Measurements from ENCODE around the gene TM4SF5.

Gene TM4SF5

DNA sequence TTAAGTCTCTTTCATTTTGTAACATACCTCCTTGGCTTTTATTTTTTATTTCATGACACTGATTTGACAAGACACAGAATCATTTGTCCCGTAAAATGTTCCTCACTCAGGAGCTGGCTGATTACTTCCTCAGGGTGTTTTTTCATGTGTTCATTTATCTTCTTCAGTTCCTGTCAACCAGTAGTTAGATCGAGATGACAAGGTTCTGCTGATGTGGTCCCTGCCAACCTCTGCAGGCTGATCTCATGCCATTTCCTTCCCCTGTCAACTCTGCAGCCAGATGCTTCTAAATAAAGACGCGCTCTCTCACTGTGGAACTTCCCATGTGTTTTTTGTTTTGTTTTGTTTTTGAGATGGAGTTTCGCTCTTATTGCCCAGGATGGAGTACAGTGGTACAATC lies 23.8 kb upstream of the TM4SF5 start:
- no peak for DNase-seq (ENCODE audit: low read depth)

DNA sequence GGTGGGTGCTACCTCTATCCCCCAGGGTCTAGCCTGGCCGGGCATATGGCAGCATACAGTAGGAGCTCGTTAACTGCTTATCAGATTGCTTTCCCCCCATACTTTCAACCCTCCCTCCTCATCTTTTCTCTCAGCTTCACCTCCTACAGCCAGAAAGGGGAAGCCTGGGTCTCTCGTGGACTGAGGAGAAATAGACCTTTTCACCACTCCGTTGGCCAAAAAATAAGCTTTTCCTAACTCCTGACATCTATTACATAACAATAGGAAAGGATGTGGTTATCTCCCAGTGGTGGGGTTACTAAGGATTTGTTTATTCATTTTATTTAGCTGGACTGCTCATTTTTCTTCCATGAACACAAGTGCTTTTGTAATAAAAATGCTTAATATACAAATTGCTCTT lies 23.0 kb upstream of the TM4SF5 start:
- DNase-seq (ENCODE audit: low read depth) = no peak

DNA sequence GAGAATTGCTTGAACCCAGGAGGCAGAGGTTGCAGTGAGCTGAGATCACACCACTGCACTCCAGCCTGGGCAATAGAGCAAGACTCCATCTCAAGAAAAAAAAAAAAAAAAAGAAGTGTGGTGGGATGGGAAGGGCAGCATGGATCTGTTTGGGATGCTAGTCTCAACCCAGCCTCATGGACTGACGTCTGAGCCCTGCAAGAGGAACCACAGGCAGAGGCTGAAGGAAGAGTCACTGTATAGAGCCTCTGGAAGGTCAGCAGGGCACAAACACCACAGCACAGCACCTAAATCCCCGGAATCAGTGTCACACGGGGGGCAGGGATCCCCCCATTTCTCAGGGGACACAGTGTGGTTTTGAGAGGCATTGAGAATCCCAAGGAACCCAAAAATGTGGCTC lies 21.1 kb upstream of the TM4SF5 start:
- no peak for DNase-seq (ENCODE audit: low read depth)

- DNase-seq (ENCODE audit: low read depth) = no peak
Measured at GRCh38 chr17:4751932-4752331, 19.8 kb upstream of the TM4SF5 start.

- DNase-seq (ENCODE audit: low read depth) = no peak
Measured at GRCh38 chr17:4753392-4753791, 18.3 kb upstream of the TM4SF5 start.

DNA sequence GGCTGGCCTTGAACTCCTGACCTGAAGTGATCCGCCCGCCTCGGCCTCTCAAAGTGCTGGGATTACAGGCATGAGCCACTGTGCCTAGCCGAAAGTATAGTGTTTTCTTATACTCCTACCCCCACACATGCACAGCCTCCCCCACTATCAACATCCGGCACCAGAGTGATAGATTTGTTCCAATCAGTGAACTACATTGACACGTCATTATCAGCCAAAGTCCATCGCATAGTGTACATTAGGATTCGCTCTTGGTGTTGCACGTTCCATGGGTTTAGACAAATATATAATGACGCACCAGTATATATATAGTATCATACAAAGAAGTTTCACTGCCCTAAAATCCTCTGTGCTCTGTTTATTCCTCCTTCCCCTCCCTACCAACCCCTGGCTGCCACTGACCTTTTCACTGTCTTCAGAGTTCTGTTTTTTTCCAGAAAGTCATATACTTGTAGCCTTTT lies 11.9 kb upstream of the TM4SF5 start:
- no peak for DNase-seq (ENCODE audit: low read depth)

DNA sequence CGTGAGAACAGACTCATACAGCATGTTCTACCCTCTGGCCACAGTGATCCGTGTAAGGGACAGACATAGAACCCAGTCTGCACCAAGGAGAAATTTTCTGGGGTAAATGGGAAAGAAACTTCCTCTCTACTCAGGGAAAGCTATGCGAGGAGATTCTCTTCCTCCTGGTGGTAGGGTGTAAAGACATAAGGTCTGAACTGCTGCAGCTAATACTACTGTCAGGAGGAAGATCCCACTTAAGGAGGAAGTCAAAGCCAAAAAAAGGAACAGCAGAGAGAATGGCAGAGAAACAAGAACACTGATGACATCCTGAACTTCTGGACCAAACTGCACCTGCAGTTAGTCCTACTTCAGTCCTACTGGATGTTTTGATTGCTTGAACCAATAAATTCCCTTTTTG lies 7.1 kb upstream of the TM4SF5 start:
- DNase-seq (ENCODE audit: low read depth) = no peak

DNA sequence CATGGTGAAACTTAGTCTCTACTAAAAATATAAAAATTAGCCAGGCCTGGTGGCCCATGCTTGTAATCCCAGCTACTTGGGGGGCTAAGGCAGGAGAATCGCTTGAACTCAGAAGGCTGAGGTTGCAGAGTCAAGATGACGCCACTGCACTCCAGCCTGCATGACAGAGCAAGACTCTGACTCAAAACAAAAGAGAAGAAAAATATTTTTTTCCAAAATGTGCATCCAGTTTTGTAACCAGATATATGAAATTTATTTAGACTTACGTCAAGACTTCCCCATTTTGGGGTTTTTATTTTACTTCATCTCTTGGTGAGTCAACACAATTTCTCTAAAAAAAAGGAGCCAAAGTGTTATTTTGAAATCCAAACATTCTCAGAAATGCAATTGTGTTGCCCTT lies 5.5 kb upstream of the TM4SF5 start:
- no peak for DNase-seq (ENCODE audit: low read depth)

DNA sequence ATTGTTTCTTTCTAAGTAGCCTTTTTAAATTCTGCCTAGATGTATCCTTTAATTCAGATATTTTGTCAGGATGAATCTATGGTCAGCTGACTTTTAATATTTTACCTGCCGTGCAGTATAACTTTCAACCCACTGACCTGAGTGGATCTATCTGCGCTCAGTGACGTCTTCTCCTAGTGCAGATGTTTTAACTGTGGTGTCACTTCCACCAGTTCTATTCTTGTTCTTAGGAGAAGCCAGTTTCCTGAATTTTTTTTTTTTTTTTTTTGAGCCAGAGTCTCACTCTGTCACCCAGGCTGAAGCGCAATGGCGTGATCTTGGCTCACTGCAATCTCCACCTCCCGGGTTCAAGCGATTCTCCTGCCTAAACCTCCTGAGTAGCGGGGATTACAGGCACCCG lies 5.0 kb upstream of the TM4SF5 start:
- no peak for DNase-seq (ENCODE audit: low read depth)

DNA sequence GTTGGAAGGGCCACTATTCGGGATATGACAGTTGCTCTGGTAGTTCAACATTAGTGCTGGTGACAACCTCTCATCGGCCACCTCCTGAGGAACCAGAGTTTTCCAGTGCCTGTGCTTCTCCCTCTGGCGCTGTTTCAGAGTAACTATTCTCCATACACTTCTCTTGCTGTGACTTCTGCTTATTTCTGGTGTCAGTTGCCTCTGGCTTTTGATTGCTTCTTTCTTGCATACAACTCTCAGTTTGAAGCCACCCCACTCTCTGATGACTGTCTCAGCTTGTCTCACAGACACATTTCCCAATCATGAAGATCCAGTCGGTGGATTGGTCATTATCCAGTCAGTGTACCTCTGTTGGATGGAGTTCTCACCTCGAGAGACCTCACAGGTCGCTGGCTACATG lies 3.4 kb upstream of the TM4SF5 start:
- no peak for DNase-seq (ENCODE audit: low read depth)

- no peak for DNase-seq (ENCODE audit: low read depth)
Measured at GRCh38 chr17:4769628-4770027, 2.1 kb upstream of the TM4SF5 start.

DNA sequence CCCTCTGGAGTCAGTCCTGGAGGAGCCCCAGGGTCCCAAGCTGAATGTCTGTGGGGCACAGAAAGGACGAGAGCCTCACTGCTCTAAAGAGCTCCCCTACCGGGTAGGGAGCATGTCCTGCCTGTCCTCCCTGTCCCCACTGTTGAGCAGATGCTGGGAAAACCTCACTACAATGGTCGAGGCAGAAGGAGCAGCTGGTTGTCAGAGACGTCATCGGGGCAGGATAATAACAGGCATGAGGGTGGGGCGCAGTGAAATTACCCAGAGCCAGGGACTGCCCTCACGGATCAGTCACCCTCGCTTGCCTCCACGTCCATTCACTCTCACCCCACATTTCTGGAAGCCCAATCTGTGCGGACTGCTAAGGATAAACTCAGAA lies 538 bp downstream of the TM4SF5 start:
- DNase-seq (ENCODE audit: low read depth) = no peak

DNA sequence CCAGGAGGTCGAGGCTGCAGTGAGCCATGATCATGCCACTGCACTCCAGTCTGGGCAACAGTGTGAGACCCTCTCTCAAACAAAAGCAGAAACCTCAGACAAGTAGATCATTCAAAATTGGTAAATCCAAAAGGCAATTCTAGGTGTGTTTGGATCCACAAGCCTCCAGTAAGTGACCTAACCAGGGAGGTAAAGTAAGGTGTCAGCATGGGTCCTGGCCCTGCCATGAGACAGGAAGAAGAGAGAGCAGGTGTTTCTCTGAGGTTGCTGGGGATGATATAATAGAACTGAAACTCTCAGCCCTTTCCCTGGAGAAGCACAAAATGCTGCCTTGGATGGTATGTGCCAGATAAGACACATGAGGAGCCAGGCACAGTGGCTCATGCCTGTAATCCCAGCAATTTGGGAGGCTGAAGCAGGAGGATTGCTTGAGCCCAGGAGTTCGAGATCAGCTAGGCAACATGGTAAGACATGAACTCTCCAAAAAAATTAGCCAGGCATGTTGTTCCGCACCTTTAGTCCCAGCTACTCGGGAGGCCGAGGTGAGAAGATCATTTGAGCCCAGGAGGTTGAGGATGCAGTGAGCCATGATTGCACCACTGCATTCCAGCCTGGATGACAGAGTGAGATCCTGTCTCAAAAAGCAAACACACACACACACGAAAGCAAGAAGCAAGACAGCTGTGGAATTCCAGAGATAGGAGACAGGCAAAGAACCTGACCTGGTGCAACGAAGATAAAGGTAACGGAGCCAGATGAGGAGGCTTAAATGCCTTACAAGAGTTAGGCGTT lies 6.5 kb downstream of the TM4SF5 start:
- DNase-seq (ENCODE audit: low read depth) = no peak

DNA sequence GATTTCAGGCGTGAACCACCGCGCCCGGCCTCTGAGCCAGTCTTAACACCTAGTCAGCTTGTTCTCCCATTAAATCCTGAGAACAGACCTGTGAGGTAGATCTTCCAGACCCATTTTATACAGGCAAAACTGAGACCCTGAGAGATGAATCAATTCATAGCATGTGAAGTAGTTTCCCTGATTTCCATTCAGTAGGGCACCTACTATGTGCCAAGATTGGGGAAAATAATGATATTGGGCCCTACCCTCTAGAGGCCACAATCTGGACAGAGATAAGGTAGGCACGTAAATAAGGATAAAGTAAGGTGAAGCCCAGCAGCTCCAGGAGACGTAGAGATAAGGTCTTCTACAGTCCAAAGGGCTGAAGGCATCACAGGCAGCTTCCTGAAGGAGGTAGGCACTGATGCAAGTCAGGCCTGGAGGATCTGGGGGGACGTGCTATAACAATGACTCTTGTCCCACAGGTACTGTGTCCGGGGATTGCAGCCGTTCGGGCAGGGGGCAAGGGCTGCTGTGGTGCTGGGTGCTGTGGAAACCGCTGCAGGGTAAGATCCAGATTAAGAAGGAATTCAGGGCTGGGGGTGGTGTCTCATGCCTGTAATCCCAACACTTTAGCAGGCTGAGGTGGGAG lies 8.8 kb downstream of the TM4SF5 start:
- DNase-seq (ENCODE audit: low read depth) = no peak

GRCh38 chr17:4782652-4783051 lies 11.0 kb downstream of the TM4SF5 start:
- DNase-seq (ENCODE audit: low read depth) = no peak

GRCh38 chr17:4785311-4786105 lies 13.8 kb downstream of the TM4SF5 start:
- DNase-seq (ENCODE audit: low read depth) = no peak

DNA sequence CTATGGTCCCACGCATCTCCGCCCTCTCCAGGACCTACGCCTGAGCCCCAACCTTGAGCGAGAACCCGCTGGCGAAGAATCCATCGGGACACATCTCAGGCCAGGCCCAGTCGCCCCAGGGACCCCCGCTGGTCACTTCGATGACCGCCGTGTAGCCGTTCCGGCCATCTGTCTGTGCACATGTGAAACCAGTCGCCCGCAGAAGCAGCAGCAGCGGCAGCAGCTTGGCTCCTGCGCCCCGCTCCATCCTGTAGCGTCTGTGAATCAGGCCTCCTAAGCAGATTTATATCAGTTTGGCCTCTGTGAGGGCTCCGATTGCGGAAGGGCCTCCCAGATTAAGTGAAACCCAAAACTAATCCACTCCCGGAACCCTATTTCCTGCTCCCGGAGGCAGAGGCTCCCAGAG lies 14.4 kb downstream of the TM4SF5 start, which contains the start of gene VMO1:
Gene VMO1, minus strand, starts transcription at position 259 of the 406 bp plus-strand sequence. Its CDS starts 12 bp downstream, at position 247.
- DNase-seq (ENCODE audit: low read depth) = no peak

- DNase-seq (ENCODE audit: low read depth) = no peak
Measured at GRCh38 chr17:4786516-4786915, 14.8 kb downstream of the TM4SF5 start.

GRCh38 chr17:4788159-4788806 lies 16.6 kb downstream of the TM4SF5 start:
- no peak for DNase-seq (ENCODE audit: low read depth)

DNA sequence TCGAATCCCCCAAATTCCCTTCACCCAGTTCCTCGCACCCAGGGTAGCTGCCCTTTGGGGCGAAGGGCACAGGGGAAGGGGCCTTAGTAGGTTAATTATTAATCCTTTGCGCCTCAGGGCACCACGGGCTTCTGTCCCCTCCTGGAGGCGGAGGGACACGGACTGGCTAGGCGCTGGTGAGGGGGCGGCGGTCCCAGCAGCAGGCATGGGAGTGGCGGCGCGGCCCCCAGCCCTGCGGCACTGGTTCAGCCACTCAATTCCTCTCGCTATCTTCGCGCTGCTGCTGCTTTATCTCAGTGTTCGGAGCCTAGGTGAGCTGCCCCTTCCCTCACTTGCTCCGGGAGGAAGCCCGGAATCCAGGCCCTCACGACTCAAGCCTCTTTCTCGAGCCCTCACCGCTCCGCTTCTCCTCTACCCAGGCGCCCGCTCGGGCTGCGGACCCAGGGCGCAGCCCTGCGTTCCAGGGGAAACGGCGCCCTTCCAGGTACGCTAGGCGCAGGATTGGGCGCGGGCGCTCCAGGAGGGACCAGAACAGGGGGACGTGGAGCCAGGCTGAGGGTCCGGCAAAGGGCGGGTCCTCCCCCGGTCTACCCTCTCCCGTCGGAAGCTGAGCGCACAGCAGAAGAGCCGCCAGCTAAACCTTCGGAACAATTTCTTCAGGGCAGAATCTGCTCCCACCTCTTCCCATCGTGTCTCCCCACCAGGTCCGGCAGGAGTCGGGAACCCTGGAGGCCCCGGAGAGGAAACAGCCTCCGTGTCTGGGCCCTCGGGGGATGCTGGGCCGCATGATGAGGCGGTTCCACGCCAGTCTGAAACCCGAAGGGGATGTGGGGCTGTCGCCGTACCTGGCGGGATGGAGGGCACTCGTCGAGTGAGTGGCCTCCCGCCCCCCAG lies 17.4 kb downstream of the TM4SF5 start, which contains the start of gene GLTPD2:
Gene GLTPD2, plus strand, starts transcription at position 158 of the 894 bp plus-strand sequence. Its CDS starts 48 bp downstream, at position 206.
- DNase-seq (ENCODE audit: low read depth) = no peak

DNA sequence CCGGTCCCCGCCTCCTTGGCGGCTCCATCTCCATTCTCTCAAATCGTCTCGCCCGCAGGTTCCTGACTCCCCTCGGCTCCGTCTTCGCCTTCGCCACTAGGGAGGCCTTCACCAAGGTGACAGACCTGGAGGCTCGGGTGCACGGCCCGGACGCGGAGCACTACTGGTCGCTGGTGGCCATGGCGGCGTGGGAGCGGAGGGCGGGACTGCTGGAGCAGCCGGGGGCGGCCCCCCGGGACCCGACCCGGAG lies 17.9 kb downstream of the TM4SF5 start:
- no peak for DNase-seq (ENCODE audit: low read depth)
